Middle frontal gyrus (tissue), 1 donor: ENCODE measurements around the gene C6orf47.

Experiments
- DNase-seq: peaks from one replicate; pipeline ENCODE4 v3.0.0-alpha.2; 2015; ENCODE audit warnings: low spot score; ENCODE audit errors: extremely low spot score

The C6orf47 gene

DNA sequence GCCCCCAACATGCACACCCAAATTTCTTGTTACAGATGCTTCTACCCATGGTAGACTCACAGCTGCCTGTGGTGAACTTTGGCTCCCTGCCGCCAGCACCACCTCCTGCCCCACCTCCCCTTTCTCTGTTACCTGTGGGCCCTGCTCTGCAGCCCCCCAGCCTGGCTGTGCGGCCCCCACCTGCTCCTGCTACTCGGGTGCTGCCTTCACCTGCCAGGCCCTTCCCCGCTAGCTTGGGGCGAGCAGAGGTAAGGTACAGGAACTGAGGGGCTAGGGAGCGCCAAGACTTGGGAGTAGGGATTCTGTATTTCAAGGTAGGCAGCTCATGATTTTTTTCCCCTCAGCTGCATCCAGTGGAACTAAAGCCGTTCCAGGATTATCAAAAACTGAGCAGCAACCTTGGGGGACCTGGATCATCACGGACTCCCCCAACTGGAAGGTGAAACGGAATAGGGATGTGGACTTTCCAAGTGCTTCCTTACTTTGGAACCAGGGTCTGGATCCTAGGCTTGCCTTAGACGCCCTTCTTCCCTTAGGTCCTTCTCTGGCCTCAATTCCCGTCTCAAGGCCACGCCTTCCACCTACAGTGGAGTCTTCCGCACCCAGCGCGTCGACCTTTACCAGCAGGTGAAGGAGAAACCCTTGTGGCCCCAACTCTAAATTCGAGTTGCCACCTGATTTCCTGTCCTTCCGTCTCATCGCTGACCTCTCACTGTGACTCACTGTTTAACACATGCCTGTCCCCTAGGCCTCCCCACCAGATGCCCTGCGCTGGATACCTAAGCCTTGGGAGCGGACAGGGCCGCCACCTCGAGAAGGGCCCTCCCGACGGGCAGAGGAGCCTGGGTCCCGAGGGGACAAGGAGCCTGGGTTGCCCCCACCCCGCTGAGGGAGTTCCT, 23.6 kb downstream of the C6orf47 start:
- DNase-seq, result no peak

DNA sequence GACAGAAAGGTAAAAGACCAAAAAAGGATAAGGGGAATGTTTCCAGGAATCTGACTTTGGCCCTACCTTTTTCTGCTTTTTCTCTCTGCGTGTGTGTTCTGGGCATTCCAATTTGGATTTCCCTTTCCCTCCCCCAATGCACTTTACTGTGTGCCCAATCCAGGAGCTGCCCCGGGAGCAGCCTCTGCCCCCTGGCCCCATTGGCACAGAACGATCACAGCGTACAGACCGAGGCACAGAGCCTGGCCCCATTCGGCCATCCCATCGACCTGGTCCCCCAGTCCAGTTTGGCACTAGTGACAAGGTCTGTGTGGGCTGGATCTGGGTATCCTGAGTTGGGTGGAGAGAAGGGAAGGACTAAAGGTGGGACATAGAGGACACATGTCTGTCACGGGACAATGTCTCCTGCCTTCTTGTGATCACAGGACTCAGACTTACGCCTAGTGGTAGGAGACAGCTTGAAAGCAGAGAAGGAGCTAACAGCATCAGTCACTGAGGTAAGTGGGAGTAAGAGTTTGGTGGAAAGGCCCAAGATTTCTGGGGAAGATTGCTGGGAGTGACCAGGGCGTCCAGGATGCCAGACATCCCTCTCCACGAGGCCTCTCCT, 25.5 kb downstream of the C6orf47 start:
- DNase-seq, result no peak

DNA sequence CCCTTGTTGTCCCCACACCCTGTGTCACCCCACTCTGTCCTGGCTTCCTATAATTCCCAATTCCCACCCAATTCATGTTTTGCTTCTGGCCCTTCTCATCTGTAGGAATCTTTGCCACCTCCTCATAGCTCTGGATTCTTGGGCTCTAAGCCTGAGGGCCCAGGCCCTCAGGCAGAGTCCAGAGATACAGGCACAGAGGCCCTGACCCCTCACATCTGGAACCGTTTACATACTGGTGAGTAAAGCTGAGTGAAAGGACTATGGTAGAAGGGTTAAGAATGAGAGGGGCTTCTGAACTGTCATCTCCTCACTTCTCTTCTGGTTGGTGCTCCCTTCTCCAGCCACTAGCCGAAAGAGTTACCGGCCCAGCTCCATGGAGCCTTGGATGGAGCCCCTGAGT, 26.4 kb downstream of the C6orf47 start:
- no peak for DNase-seq

DNA sequence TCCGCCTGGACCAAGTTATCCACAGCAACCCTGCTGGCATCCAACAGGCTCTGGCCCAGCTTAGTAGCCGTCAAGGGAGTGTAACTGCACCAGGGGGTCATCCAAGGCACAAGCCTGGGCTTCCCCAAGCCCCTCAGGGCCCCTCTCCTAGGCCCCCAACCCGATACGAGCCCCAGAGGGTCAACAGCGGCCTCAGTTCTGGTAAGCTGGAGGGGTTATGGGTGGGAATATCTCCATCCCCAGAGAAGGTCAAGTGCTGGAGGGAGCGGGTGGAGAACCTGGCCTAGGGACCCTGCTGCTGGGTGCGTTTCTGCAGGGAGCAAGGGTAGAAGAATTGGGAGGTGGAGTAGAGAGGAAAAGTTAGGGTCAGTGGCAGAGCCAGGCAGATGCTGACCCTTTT, 27.1 kb downstream of the C6orf47 start:
- no peak for DNase-seq

DNA sequence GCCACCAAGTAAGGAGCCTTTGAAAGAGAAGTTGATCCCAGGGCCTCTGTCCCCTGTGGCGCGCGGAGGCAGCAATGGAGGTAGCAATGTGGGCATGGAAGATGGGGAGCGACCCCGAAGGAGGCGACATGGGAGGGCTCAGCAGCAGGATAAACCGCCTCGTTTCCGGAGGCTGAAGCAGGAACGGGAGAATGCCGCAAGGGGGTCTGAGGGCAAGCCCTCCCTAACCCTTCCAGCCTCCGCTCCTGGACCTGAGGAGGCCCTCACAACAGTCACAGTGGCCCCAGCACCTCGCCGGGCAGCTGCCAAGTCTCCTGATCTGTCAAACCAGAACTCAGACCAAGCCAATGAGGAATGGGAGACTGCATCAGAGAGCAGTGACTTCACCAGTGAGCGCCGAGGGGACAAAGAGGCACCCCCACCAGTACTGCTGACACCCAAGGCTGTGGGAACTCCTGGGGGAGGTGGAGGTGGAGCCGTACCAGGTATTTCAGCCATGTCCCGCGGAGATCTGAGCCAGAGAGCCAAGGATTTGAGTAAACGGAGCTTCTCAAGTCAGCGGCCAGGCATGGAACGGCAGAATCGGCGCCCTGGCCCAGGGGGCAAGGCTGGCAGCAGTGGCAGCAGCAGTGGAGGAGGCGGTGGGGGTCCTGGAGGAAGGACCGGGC, 28.2 kb downstream of the C6orf47 start:
- DNase-seq, result no peak

- DNase-seq, result no peak
Measured at GRCh38 chr6:31631681-31632278, 28.8 kb downstream of the C6orf47 start.

GRCh38 chr6:31631209-31631608, 29.4 kb downstream of the C6orf47 start:
- DNase-seq, result no peak

DNA sequence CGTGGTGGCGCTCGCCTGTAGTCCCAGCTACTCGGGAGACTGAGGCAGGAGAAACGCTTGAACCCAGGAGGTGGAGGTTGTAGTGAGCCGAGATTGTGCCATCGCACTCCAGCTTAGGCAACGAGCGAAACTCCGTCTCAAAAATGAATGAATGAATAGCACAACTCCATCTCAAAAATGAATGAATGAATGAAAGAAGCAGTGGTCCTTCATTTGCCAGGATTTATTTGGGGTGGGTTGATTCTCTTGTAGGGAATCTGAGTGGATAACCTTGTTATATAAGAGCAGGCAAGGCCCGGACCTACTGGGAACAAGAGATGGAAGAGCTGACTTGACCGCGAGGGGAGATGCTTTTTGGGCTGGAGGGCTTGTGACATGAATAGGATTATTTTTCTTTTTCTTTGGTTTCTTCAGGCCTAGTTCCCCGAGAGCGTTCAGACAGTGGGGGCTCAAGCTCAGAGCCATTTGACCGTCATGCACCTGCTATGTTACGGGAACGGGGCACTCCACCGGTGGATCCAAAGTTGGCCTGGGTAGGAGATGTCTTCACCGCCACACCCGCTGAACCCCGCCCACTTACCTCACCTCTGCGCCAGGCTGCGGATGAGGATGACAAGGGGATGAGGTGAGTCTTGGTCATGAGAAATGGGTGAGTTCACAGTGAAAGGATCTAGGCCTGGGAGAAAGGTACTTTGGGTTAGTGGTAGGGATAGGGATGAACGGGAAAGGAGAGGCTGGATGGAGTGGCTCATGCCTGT, 30.2 kb downstream of the C6orf47 start:
- no peak for DNase-seq

DNA sequence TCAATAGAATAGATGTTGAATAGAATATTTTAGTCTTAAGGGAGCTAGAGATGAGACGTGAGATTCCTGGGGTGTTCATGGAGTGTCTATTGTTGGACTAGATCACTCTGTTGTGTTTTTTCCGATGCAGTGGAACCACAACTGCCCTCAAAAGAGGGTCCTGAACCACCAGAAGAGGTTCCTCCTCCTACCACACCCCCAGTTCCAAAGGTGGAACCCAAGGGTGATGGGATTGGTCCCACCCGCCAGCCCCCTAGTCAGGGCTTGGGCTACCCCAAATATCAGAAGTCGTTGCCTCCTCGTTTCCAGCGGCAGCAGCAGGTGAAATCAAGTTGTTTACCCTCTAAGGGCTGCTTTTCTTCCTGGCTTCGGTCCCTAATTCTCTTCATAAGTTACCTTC, 31.6 kb downstream of the C6orf47 start:
- DNase-seq, result no peak

- no peak for DNase-seq
Measured at GRCh38 chr6:31627690-31628287, 32.8 kb downstream of the C6orf47 start.

DNA sequence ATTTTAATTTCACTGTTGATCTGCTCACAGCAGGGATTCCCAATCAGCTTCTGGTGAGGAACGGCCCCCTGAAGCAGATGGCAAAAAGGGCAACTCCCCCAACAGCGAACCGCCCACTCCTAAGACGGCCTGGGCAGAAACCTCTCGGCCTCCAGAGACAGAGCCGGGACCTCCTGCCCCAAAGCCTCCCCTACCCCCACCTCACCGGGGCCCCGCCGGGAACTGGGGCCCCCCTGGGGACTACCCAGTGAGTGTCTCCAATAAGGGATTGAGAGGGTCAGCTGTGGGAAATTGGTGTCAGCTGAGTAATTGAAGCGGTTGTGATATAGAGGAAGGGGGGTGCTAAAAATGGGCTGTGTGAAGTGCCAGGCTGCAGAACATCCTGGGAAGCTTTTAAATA, 33.6 kb downstream of the C6orf47 start:
- DNase-seq, result no peak

DNA sequence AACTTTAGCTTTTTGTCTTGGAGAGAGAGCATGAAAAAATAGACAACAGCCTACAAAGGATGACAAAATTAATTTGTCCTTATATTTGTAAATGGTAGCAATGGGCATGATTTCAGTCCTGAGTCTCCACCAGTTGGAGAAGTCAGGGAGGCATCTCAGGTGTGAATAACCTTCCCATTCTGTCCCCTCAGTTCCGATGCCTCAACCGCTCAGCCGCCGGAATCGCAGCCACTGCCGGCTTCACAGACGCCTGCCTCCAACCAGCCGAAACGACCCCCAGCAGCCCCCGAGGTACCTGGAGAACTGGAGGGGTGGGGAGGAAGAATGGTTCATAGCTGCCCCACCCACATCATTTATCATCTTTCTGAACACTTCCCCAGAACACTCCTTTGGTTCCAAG, 36.5 kb downstream of the C6orf47 start:
- no peak for DNase-seq

DNA sequence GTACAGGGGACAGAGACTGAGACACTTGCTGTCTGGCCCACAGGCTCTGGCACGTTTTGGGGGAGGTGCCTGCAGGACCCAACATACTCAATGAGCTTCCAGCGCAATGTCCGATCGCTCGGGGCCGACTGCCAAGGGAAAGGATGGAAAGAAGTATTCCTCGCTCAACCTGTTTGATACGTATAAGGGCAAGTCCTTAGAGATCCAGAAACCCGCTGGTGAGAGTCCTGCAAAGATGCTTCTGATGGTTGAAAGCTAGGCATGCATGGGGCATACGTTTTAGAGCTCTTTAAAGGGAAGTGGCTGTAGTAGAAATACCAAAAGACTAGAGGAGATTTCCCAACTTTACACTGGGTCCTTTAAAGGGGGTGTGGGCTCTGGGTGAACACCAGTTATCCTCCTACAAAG, 37.9 kb downstream of the C6orf47 start:
- DNase-seq, result no peak

DNA sequence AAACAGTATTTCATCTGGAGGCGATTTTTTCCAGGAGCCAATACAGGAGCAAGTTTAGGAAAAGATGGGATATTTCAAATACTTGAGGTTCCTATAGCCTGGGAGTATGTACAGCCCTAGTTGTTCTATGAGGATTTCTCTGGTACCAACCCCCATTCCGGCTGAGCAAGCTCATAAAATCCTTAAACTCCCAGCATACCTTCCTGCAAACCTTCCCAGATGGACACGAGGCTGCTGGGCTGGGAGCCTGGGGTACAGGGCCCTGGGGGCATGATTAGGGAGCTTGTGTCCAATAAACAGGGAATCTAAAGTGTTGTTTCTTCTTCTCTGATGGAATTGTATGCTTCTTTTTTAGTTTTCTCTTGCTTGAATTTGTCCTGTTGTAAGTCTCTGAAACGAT, 38.6 kb downstream of the C6orf47 start:
- no peak for DNase-seq

- DNase-seq, result no peak
Measured at GRCh38 chr6:31621320-31621939, 39.1 kb downstream of the C6orf47 start.

DNA sequence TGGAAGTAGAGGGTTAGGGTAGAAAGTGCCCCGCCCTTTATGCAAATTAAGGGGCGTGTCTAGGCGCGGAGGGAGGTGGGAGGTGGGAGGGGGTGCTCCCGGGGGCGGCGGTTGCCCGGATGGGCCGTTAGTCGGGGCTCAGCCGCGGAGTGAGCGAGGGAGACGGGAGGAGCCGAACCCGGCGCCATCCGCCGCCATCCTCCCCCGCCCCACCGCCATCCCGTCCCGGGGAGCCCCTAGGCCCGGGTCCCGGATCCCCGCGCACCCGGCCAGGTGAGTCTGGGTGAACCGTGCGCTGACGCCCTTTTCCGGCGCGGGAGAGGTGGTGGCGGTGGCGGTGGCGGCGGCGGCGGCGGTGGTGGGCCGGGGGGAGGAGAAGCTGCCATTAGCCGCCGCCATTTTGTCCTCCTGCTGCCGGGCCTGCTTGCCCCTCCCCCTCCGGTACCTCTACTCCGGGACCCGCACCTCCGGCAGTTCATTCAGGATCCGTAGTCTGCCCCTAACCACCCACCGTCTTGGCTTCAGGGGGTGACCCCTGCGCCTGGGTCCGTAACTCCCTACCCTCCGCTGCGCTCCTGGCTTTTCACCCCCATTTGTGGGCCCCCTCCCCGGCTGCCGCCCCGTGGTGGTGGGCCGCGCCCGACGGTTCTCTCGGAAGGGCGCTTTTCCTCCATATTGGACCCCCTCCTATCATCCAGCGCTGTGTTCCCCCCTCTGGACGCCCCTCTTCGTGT, 39.8 kb downstream of the C6orf47 start, which contains the start of gene PRRC2A:
Gene PRRC2A (plus strand): TSS at position 130 of the 734 bp plus-strand sequence. CDS start 2,075 bp downstream, outside the sequence.
- peak; percentile 26 for DNase-seq

DNA sequence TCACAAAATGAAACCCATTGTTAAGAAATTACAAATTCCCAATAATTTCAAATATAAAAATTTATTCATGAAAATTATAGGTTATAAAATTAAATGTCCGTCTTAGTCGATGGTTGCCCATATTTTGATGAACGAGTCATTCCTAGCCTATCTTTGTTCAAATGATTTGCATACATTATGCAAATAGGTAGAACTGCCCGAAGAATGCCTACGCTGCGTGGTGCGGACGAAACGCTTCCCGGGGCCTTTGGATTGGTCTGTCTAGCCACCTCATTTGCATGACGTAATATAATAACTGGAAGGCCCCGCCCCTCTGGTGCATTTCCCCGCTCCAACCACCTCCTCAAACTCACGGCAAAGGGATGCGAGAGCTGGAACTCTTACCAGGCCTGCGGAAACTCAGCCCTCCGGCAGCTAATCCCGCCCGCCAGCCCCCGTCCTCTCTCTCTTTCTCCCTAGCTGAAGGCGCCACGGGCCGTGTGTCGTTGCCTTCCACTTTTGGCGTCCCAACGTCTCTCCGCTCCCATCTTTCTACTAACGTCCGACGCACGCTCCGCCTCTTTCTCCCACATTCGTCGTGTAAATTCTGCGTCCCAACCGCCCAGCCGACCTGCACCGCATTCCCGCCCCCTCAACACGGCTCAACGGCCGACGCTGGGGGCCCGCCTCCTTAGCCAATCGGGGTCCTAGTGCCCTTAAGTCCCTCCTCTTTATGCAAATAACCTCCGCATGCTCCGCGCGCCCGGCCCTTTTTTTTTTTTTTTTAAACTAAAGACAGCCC, 40.6 kb downstream of the C6orf47 start:
- peak; percentile 97 for DNase-seq

GRCh38 chr6:31617010-31617409, 43.6 kb downstream of the C6orf47 start:
- DNase-seq, result no peak

GRCh38 chr6:31615748-31616147, 44.8 kb downstream of the C6orf47 start:
- no peak for DNase-seq
